ENCODE measurements around the gene IER5. TPM values are rescaled to one million over a fixed set of nuclear protein-coding genes. Genes with fewer than 3 reads are reported as not detected.

The IER5 gene
- total and polyA plus RNA-seq, 9 of the 15 experiments (the other 6 are each of a cell fraction or from before 2014, with no cell fraction given), result 2.4 to 32.1 (median 12.0) TPM

DNA sequence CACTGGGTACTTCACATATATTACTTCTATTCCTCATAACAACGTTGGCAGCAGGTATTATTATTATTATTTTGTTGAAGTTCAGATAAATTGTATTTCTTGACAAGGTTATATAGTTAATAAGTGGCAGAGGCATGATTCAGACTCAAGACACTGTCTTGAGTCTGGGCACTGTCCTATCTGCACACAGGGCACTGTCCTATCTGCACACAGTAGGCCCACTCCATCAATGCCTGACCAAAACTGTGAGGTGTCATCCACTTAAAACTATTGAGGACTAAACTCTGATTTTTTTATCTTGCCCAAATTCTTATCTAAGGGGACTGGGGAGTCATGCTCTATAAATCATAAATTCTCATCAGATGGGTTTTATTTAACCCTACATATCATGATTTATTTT, 23.8 kb upstream of the IER5 start:
- no TSS peak for BruUV-seq (replicated peaks)
- Histone ChIP-seq H3K79me2 (ENCODE audit: control insufficient read depth, insufficient read depth, low read length) (no peaks in the 10 kb centered on the region), H3K4me3 (no peak overlapping the region), H4K20me1 (replicated peaks; ENCODE audit: control insufficient read depth, insufficient read depth, low read length) (no peaks in the 10 kb centered on the region), H3K36me3 (ENCODE audit: control insufficient read depth, insufficient read depth, low read length) (no peaks in the 10 kb centered on the region), H2AFZ (ENCODE audit: low read depth, low read length) (no peak overlapping the region), H3K9me1 (ENCODE audit: control insufficient read depth, insufficient read depth, low read length) (no peaks in the 10 kb centered on the region), H3K9me3 (replicated peaks; ENCODE audit: control insufficient read depth, insufficient read depth, low read depth, low read length) (no peaks in the 10 kb centered on the region), H3K27ac (ENCODE audit: extremely low read depth, low read depth, low read length) (no peak overlapping the region), H3K4me1 (replicated peaks in 1 of 2; ENCODE audit: control insufficient read depth in 2 of 2, insufficient read depth in 2 of 2, low read length in 2 of 2) (peaks cover 5 to 7% of the 10 kb centered on the region in 2 experiments; a peak in 3 of 5 replicates), H3K27me3 (ENCODE audit: control insufficient read depth in 2 of 2, insufficient read depth in 2 of 2, low read length in 2 of 2) (peaks cover 0 to 5% of the 10 kb centered on the region in 2 experiments; a peak in 1 of 5 replicates), H3K9ac (ENCODE audit: insufficient read depth in 1 of 2, low read depth in 2 of 2, low read length in 2 of 2) (no peak overlapping the region), H3K4me2 (ENCODE audit: insufficient read depth, low read length) (no peak overlapping the region)
- DNase-seq (ENCODE audit: extremely low read depth in 1 of 4, low spot score in 3 of 4) (no peak), ATAC-seq (no peak), FAIRE-seq (no peak)
- in situ Hi-C loops (cut with MboI), result no loop called here
- intact Hi-C loops (cut with micrococcal nuclease), result no loop called here
- no peak for TF ChIP-seq MYNN (IDR thresholded peaks at IDR 0.05)
- TF ChIP-seq MYNN (CRISPR knock-in tag; IDR thresholded peaks at IDR 0.05), result no peak
- peak; percentile 91 for TF ChIP-seq ZKSCAN1 (IDR thresholded peaks at IDR 0.05; ENCODE audit: low read depth, low read length)
- 5% methylated on average over 1 of the region's 1 CpG for WGBS (ENCODE audit: insufficient coverage, low coverage, missing lambda C conversion rate)
- ChIA-PET CTCF (ENCODE audit: low intra/inter-chr PET ratio) (no interaction called here), POLR2A (no interaction called here)

- Histone ChIP-seq H3K9me3 (replicated peaks; ENCODE audit: control insufficient read depth, insufficient read depth, low read depth, low read length) (no peaks in the 10 kb centered on the region), H3K36me3 (ENCODE audit: control insufficient read depth, insufficient read depth, low read length) (no peaks in the 10 kb centered on the region), H3K4me2 (ENCODE audit: insufficient read depth, low read length) (no peak overlapping the region), H3K79me2 (ENCODE audit: control insufficient read depth, insufficient read depth, low read length) (no peaks in the 10 kb centered on the region), H2AFZ (ENCODE audit: low read depth, low read length) (0 out of 2 replicates have a peak overlapping the region, but pooled peaks have one; percentile 33), H3K4me1 (replicated peaks in 1 of 2; ENCODE audit: control insufficient read depth in 2 of 2, insufficient read depth in 2 of 2, low read length in 2 of 2) (no peaks in the 10 kb centered on the region), H4K20me1 (replicated peaks; ENCODE audit: control insufficient read depth, insufficient read depth, low read length) (no peaks in the 10 kb centered on the region), H3K27me3 (ENCODE audit: control insufficient read depth in 2 of 2, insufficient read depth in 2 of 2, low read length in 2 of 2) (peaks cover 4 to 15% of the 10 kb centered on the region in 2 experiments; a peak in 4 of 5 replicates), H3K4me3 (no peak overlapping the region), H3K27ac (ENCODE audit: extremely low read depth, low read depth, low read length) (no peak overlapping the region), H3K9me1 (ENCODE audit: control insufficient read depth, insufficient read depth, low read length) (no peaks in the 10 kb centered on the region), H3K9ac (ENCODE audit: insufficient read depth in 1 of 2, low read depth in 2 of 2, low read length in 2 of 2) (no peak overlapping the region)
- WGBS (ENCODE audit: insufficient coverage, low coverage, missing lambda C conversion rate), result 48% methylated on average over 10 of the region's 10 CpGs
- CTCF ChIA-PET (ENCODE audit: low intra/inter-chr PET ratio), result no interaction called here
- no TSS peak for BruUV-seq (replicated peaks)
- intact Hi-C loops (cut with micrococcal nuclease), result no loop called here
- POLR2A ChIA-PET, result interaction anchor here (1.2 to 1.4 kb wide), 2 partner anchors 12 to 15 kb away, joined by 3 to 5 read pairs; partner anchors contain the start of gene IER5
- in situ Hi-C loops (cut with MboI), result no loop called here
- no peak for DNase-seq (ENCODE audit: extremely low read depth in 1 of 4, low spot score in 3 of 4)
- no peak for ATAC-seq
- FAIRE-seq, result no peak
- TF ChIP-seq, protein P1, sequence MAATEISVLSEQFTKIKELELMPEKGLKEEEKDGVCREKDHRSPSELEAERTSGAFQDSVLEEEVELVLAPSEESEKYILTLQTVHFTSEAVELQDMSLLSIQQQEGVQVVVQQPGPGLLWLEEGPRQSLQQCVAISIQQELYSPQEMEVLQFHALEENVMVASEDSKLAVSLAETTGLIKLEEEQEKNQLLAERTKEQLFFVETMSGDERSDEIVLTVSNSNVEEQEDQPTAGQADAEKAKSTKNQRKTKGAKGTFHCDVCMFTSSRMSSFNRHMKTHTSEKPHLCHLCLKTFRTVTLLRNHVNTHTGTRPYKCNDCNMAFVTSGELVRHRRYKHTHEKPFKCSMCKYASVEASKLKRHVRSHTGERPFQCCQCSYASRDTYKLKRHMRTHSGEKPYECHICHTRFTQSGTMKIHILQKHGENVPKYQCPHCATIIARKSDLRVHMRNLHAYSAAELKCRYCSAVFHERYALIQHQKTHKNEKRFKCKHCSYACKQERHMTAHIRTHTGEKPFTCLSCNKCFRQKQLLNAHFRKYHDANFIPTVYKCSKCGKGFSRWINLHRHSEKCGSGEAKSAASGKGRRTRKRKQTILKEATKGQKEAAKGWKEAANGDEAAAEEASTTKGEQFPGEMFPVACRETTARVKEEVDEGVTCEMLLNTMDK (IDR thresholded peaks at IDR 0.05; ENCODE audit: borderline replicate concordance, insufficient read depth, low read depth, low read length, poor library complexity, severe bottlenecking), result no peak
- TF ChIP-seq, protein P2, sequence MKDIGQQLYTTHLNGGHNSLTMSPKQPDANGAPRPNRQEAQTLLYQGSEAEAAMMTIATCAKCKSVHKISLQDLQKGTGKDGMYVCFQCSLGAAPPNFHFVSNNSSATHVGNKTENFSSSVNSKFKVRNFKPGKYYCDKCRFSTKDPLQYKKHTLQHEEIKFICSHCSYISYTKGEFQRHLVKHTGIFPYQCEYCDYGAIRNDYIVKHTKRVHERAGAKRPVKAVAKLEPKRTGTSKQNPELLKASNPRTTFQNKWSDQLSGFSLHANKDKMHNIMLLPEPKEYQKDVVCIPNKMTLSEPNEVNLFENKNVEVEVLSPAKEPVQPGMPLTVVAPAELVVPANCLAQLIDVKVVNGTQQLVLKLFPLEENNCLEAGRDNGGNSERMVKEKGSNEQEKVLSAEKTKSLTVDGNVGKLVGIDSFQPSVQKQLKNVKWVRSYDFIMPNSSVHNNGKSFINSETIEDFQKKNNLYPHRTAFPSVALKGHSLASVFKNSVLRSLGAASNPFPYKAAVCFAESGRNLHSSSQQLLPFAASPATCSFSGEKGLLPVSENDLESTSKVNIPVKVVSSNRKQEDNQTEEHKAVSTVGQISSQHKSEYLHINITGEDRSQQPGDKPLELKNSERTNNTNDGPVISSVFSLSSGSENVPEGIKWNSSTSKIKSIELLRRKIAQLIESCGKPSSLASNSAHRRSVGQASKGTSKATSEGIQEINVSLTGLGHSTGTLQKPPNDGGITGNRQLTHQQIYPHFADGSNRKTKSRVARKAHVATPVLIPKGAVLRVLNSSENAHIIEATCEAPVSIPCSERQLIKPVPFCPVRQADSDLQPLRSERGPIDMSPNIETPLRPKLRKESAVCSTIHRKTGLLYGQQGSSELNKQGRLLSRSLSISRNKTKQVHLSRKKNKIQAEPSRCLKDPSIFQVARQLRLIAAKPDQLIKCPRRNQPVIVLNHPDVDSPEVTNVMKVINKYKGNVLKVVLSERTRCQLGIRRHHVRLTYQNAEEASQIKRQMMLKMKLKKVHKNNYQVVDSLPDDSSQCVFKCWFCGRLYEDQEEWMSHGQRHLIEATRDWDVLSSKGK (CRISPR knock-in tag; IDR thresholded peaks at IDR 0.05), result no peak
Measured at GRCh38 chr1:181073638-181074037, 14.9 kb upstream of the IER5 start.
